ENCODE data around the gene MORF4L1.
"Not testable (repeated sequence)": the region's sequence is repeated elsewhere in the genome, so short reads cannot be mapped to it uniquely, and the experiment has no call there.

The MORF4L1 gene

DNA sequence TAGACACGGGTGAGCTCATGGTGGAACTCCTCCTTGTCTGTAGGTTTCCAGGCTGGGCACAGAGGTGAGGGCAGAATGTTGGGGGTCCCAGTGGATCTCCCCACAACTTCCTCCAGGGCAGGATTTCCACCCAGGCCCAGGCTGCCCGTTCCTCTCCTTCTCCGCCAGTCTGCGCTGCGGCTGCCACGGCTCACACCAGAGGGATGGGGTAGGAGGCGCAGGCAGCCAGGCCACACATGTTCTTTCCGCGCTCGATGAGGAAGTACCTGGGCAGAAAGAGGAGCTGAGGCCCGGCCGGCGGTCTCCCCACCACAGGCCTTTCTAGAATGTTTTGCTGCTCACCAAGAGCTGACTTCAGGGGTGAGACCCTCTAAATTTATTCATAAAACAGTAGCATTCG, 49.2 kb downstream of the MORF4L1 start:
- Mint-ChIP-seq H3K9me3 (no peaks in the 10 kb centered on the region), H3K27me3 (ENCODE audit: low read depth) (no peaks in the 10 kb centered on the region), H3K27ac (no peak overlapping the region), H3K4me3 (no peak overlapping the region), H3K36me3 (ENCODE audit: low read depth) (peaks cover 24% of the 10 kb centered on the region), H3K4me1 (ENCODE audit: low read depth) (no peaks in the 10 kb centered on the region)

DNA sequence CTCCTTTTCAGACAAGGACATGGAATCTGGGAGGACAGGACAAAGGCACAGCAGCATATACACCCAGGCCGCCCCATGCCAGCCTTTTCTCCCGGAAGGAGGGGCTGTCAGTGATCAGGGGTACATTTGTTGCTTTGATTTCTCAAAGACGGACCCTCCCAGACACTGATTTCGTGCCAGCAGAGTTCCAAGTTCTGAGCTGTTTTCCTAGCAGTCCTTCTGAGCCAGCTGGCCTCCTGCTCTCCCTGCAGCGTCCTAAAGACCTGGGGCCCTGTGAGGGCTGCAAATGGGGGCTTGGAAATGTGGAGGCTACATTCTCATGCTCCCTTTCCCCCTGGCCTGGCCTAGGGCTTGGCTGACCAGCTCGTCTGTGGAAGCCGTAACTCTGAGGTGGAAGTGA, 49.8 kb downstream of the MORF4L1 start:
- Mint-ChIP-seq H3K27ac (no peak overlapping the region), H3K27me3 (ENCODE audit: low read depth) (no peaks in the 10 kb centered on the region), H3K4me1 (ENCODE audit: low read depth) (no peaks in the 10 kb centered on the region), H3K4me3 (no peak overlapping the region), H3K36me3 (ENCODE audit: low read depth) (peaks cover 21% of the 10 kb centered on the region), H3K9me3 (no peaks in the 10 kb centered on the region)

DNA sequence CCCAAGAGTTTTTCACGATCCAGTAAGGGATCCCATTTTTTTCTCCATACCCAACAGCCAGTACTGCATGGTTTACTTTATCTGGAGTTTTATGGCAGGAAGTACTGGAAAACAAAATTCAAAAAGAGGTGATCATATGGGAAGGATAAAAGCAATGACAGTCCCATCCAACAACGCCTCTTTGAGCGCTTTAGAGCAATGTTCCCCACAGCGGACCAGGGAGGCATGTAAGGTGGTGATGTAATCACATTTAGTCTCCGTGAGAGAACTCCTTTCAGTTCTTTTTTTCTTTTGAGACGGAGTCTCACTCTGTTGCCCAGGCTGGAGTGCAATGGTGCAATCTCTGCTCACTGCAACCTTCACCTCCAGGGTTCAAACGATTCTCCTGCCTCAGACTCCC, 50.3 kb downstream of the MORF4L1 start:
- Mint-ChIP-seq H3K27ac (no peak overlapping the region), H3K27me3 (ENCODE audit: low read depth) (no peaks in the 10 kb centered on the region), H3K9me3 (no peaks in the 10 kb centered on the region), H3K4me1 (ENCODE audit: low read depth) (no peaks in the 10 kb centered on the region), H3K4me3 (no peak overlapping the region), H3K36me3 (ENCODE audit: low read depth) (peaks cover 23% of the 10 kb centered on the region)

DNA sequence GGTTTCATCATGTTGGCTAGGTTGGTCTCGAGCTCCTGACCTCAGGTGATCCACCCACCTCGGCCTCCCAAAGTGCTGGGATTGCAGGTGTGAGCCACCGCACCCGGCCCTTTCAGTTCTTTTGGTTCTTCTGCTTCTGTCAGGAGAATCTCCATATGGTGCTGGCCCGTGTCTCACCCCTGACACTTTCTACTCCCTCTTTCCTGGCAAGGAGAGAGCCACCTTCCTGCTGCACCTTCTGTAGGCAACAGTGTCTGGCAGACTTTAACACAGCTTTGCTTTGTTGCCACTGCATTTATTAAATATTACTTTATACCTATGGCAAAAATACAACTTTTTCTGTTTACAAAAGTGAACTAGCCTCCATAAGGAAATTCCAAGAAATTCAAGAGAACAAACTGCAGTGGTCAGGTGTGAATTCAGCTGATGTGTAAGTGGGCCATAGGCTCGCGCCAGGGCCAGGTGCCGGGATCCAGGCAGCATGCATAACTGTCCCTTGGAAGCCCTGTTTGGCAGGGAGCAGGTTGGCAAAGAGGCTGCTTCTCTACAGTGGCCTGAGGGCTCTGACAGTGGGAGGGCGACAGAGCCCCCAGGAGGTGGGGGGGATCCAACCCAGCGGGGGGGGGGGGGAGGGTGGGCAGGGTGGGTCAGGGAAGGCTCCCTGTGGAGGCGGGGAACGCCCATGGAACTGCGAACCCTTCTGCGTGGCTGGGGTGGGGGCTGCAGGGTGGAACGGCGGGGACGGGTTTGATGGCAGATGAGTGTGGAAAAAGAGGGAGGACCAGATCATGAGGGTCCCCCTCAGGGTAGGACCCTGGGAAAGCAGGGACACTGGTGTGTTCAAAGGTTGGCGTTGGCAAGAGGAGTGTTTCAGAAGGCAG, 51.0 kb downstream of the MORF4L1 start:
- no peaks in the 10 kb centered on the region for H3K9me3 Mint-ChIP-seq
- H3K4me3 Mint-ChIP-seq, result no peak overlapping the region
- no peak overlapping the region for H3K27ac Mint-ChIP-seq
- H3K27me3 Mint-ChIP-seq (ENCODE audit: low read depth), result no peaks in the 10 kb centered on the region
- H3K4me1 Mint-ChIP-seq (ENCODE audit: low read depth), result no peaks in the 10 kb centered on the region
- peaks cover 24% of the 10 kb centered on the region for H3K36me3 Mint-ChIP-seq (ENCODE audit: low read depth)

DNA sequence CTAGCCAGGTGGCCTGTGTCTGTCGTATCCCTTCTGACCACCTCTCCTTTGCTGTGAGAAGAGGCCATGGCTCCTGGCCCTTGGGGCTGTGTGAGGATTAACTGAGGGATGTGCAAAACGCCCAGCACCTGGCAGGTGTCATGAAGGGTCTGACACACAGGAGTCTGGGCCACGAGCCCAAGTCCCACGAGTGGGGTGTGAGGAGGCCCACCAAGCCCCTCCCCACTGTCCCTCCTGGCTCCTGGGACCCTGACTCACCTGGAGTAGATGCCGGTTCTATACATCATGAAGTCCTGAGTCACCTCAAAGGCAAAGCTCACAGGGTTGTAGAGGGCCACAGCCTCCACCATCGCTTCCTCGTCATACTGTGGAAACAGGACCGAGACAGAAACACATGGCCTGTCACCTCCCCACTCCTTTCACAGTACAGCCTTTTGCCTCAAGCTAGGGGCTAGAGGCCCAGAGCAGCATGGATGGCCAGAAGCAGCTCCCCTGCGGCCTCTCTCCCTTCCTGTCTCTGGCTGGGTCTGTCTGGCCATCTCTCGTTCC, 52.5 kb downstream of the MORF4L1 start:
- Mint-ChIP-seq H3K36me3 (ENCODE audit: low read depth) (peaks cover 20% of the 10 kb centered on the region), H3K27ac (no peak overlapping the region)

DNA sequence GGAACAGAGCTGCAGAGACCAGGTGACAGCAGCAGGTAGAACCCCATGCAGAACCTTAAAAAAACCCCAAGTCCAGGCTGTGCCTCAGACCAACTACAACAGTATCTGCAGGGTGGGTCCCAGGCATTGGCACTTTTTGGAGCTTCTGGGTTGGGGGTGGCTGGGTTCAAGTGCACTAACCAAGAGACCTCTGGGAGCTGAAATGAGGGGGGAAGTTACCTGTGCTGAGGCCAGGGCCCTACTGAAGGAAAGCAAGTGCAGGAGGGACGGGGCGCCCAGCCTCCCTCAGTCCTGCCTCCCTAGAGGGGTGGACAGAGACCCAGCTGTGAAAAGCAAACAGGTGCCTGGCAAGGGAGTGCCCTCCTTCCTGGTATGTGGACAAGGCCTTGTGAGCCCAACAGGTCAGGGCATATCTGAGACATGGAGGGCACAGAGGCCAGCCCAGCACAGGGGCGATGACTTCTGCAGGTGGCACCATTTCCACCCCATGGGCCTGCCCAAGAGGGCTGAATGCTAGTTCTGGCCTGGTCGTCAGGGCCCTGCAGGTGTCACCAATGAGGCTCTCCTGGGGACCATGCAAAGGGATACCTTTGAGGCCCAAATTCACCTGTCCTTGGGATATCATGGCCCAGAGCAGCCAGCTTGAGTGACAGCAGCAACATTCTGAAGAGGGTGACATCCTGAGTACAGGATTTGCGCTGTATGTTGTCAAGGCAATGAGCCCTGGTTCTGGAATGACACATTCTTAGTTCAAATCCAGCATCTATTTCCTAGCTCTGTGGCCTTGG, 53.5 kb downstream of the MORF4L1 start:
- no peaks in the 10 kb centered on the region for H3K9me3 Mint-ChIP-seq
- peaks cover 19% of the 10 kb centered on the region for H3K36me3 Mint-ChIP-seq (ENCODE audit: low read depth)
- no peaks in the 10 kb centered on the region for H3K27me3 Mint-ChIP-seq (ENCODE audit: low read depth)
- no peak overlapping the region for H3K4me3 Mint-ChIP-seq
- H3K27ac Mint-ChIP-seq, result no peak overlapping the region
- no peaks in the 10 kb centered on the region for H3K4me1 Mint-ChIP-seq (ENCODE audit: low read depth)

More for the DNA sequence above, 52.5 kb downstream of the MORF4L1 start:
- Mint-ChIP-seq H3K4me1 (ENCODE audit: low read depth) (no peaks in the 10 kb centered on the region), H3K27me3 (ENCODE audit: low read depth) (no peaks in the 10 kb centered on the region), H3K9me3 (no peaks in the 10 kb centered on the region), H3K4me3 (no peak overlapping the region)

DNA sequence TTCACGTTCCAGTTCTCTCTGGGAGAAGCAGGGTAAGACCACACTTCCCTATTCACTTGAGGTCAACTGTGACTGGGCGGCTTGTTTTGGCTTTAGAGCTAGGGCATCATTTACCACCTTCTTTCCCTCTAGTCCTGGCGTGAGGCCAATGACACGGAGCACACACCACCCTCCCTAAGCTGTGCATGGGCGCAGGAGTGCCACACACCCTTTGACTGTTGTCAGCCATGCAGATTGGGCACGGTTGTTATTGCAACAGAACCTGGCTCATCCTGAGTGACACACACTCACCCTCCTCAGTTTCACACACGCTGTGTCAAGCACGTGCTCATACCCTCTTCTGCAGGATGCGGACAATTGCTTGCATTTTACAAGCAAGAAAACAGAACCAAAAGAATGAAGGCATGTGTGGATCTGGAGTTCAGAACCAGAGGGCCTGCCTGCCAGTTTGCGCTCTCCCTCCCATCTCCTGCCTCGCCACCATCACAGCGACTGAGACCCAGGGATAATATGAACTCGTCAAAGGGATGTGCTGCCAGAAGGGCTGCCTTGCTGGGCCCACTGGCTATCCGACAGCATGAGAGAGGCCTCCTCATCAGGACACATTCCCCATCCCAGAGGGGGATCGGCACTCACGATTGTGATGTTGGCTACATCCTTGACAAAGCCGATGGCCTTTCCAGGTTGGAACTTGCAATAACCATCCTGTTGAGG, 54.5 kb downstream of the MORF4L1 start:
- Mint-ChIP-seq H3K27me3 (ENCODE audit: low read depth) (no peaks in the 10 kb centered on the region), H3K4me1 (ENCODE audit: low read depth) (no peaks in the 10 kb centered on the region), H3K4me3 (no peak overlapping the region), H3K27ac (peak overlapping the region; percentile 7), H3K9me3 (no peaks in the 10 kb centered on the region), H3K36me3 (ENCODE audit: low read depth) (peaks cover 19% of the 10 kb centered on the region)

DNA sequence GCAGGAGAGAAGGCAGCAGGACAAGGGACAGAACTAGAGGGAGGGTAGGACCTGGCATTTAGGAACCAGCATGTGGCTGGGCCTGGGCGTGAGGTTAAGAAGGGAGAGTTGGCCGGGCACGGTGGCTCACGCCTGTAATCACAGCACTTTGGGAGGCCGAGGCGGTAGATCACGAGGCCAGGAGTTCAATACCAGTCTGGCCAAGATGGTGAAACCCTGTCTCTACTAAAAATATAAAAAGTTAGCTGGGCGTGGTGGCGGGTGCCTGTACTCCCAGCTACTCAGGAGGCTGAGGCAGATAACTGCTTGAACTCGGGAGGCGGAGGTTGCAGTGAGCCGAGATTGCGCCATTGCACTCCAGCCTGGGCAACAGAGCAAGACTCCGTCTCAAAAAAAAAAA, 55.5 kb downstream of the MORF4L1 start:
- H3K9me3 Mint-ChIP-seq; H3K27ac Mint-ChIP-seq; H3K4me1 Mint-ChIP-seq (ENCODE audit: low read depth); H3K27me3 Mint-ChIP-seq (ENCODE audit: low read depth); H3K4me3 Mint-ChIP-seq: not testable (repeated sequence)
- H3K36me3 Mint-ChIP-seq (ENCODE audit: low read depth), result peaks cover 21% of the 10 kb centered on the region

DNA sequence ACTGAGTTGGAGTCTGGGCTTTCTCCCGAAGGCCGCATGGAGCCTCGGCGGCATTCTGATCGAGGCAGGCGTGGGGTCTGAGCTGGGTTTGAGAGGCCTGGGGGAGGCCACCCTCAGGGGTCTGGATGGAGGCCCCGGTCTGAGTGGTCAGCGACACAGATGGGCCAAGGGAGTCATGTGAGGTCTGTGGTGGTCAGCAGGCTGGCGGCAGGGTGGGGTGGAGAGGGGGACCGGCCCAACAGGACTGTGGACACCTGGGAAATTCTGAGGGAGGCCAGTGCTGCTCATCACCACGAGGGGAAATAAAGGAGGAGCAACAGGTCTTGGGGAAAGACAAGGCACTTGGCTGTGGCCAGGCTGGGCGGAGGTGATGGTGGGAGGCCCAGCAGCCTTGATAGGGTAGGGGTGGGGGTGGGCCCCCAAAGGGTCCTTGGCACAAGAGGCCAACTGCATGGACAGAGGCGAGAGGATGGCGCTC, 56.0 kb downstream of the MORF4L1 start:
- no peaks in the 10 kb centered on the region for H3K9me3 Mint-ChIP-seq
- peaks cover 19% of the 10 kb centered on the region for H3K36me3 Mint-ChIP-seq (ENCODE audit: low read depth)
- no peaks in the 10 kb centered on the region for H3K27me3 Mint-ChIP-seq (ENCODE audit: low read depth)
- no peak overlapping the region for H3K4me3 Mint-ChIP-seq
- no peak overlapping the region for H3K27ac Mint-ChIP-seq
- peaks cover 1% of the 10 kb centered on the region for H3K4me1 Mint-ChIP-seq (ENCODE audit: low read depth)

DNA sequence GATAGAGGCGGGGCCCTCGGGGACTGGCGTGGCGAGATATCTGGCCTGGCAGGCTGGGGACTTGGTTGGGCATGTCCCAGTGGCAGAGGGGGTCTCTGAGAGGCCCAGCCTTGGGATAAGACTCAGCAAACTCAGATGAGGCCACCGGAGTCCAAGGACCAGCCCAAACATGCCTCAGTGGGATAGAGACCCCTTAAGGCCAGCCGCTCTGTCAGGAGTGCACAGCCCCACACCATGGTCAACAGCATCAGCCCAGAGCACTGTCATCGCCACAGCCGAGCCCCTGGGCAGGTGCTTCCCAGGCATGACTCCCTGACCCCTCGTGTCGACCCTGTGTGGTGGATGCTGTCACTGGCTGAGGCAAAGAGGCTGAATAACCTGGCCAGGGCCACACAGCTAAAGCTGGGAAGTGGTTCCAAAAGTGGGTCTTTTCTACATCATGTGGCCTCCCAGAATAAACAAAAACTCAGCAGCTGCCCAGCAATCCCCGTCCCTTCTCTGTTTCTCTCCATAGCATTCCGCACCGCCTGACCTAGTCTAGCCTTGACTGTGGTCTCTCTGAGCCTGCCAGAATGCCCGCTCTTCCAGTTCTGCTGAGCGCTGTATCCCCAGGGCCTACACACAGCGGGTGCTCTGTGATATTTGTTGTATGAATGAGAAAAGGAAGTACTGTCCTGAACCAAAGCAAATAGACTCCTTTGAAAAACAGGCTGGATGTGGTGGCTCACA, 57.0 kb downstream of the MORF4L1 start:
- Mint-ChIP-seq H3K36me3 (ENCODE audit: low read depth) (peaks cover 17% of the 10 kb centered on the region), H3K4me1 (ENCODE audit: low read depth) (peaks cover 3% of the 10 kb centered on the region), H3K27ac (peak overlapping the region; percentile 79)

DNA sequence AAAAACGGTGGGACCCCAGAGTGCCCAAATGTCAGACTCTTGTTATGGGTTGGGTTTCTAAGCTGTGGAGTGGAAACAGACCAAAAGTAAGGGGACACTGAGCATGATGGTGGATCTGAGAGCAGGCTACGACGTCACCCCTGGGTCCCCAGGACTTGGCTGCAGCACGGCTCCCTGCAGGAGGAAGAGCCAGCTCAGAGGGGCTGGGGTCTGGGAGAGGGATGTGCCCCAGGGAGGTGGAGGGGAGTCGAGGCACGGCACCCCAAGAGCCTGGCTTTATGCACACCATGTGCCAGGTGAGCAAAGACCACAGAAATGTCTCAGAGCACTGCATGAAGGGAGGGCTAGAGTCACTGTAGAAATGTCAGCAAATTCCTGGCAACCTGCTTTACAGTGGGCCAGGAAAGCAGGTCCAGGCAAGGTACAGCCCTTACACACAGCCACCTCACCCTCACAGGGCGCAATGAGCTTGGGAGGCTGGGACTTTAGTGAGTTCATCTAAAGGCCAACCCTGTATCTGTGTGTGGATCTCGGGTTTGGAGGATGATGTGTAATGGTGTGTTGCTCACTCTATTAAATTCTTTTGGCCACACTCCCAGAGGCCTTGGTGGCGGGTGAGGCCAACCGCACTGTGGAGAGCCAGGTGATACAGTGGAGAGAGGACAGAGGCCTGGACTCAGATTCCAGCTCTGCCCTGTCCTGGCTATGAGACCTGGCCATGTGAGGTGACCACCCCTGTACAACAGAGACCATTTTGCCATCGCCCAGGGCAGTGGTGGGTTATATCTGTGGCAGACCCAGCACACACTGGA, 58.1 kb downstream of the MORF4L1 start:
- peaks cover 14% of the 10 kb centered on the region for H3K36me3 Mint-ChIP-seq (ENCODE audit: low read depth)
- H3K27me3 Mint-ChIP-seq (ENCODE audit: low read depth), result no peaks in the 10 kb centered on the region
- no peak overlapping the region for H3K27ac Mint-ChIP-seq
- H3K4me3 Mint-ChIP-seq, result no peak overlapping the region
- H3K4me1 Mint-ChIP-seq (ENCODE audit: low read depth), result peaks cover 3% of the 10 kb centered on the region
- no peaks in the 10 kb centered on the region for H3K9me3 Mint-ChIP-seq

More for the DNA sequence above, 57.0 kb downstream of the MORF4L1 start:
- Mint-ChIP-seq H3K4me3 (no peak overlapping the region), H3K9me3 (no peaks in the 10 kb centered on the region), H3K27me3 (ENCODE audit: low read depth) (no peaks in the 10 kb centered on the region)

DNA sequence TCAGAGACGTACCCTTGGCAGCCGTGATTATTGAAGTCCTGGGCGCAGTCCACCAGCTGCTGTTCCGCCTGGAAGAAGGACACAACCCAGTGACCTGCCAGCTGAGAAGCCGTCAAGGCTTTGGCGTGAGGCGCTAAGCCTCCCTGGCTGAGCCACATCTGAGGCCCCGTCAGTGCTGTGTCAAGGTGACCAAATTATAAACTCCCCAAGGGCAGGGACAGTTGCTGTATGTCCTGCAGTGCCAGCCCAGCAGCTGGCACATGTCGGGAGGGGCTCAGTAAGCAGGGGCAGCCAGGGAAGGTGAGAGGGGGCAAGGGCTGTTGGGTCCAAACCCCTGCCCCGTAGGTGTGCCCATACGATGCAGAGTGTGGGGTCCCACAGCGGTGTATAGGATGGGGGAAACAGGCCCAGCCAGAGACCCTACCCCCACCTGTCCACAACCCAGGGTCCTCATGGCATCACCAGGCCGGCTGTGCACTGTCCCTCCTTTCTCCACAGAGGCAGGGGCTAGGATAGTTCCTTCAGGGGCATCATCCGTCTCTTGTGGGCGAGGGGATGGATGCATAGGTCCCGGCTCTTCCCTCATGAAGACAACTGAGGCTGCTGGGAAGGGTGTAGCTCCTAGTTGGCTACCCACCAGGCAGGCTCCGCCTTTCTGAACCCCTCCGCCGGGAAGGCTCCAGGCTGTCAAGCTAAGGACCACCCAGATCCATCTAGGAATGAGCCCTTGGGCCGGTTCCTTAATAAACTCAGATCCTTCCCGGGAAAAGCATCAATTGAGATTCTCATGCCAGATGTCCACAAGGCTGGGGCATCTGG, 59.0 kb downstream of the MORF4L1 start:
- Mint-ChIP-seq H3K4me1 (ENCODE audit: low read depth) (peaks cover 3% of the 10 kb centered on the region), H3K4me3 (no peak overlapping the region), H3K36me3 (ENCODE audit: low read depth) (peaks cover 14% of the 10 kb centered on the region), H3K27ac (no peak overlapping the region), H3K27me3 (ENCODE audit: low read depth) (no peaks in the 10 kb centered on the region), H3K9me3 (no peaks in the 10 kb centered on the region)

All from T-helper 1 cell treated with Interleukin-12 subunit alpha and Interleukin-12 subunit beta and Interleukin-4 antibody, amounts not matched to agents 30 μg/mL and 1 μg/mL, for 36 hours (primary cell).